B cell (primary cell): ENCODE results near the gene OSGEPL1. TPM values are rescaled to one million over a fixed set of nuclear protein-coding genes. Genes with fewer than 3 reads are reported as not detected.
A peak's percentile ranks its signal among the peaks of the same experiment; 100 is the strongest.

ENCODE experiments used
- ATAC-seq: fragments of 200-7000 bp; cut with Tn5 transposase; one replicate; pipeline ENCODE4 v1.10.0; 2021; ENCODE audit warnings: low read depth, mild to moderate bottlenecking, moderate number of reproducible peaks, moderate library complexity
- CTCF ChIA-PET: fragments of 350-600 bp; sonication (Branson Sonifier 250); formaldehyde crosslinking; loops from one replicate; lab custom pipeline; 2021; ENCODE audit warnings: antibody characterized with exemption, inconsistent platforms; lab: Charles Lee
- POLR2A ChIA-PET: fragments of 350-600 bp; sonication (Branson Sonifier 250); formaldehyde crosslinking; loops from one replicate; lab custom pipeline; 2021; ENCODE audit warnings: antibody characterized with exemption; lab: Charles Lee
- DNase-seq: peaks from one replicate; pipeline ENCODE4 v3.0.0; 2013
- H2AFZ ChIP-seq: 2 replicates; pipeline ENCODE4 v1.6.1; 2012; ENCODE audit warnings: mild to moderate bottlenecking, low read depth, low read length; ENCODE audit not compliant: insufficient read depth, poor library complexity, severe bottlenecking
- H3K27ac ChIP-seq, 2 donors: 1 replicate in 1 of 2; 2 replicates in 1 of 2; pipeline ENCODE4 v1.5.1; 2012 to 2013; ENCODE audit warnings: low read length in 2 of 2, mild to moderate bottlenecking in 2 of 2, moderate library complexity in 1 of 2
- H3K27me3 ChIP-seq, 4 experiments: fragments of 200-600 bp in 1 of 4; sonication (generic) in 1 of 4; replicated peaks in 1 of 4; 1 replicate in 2 of 4; 2 replicates in 2 of 4; pipeline versions ENCODE4 v1.6.1 to v1.7.0; 2013 to 2016; ENCODE audit warnings: low read length in 3 of 4, mild to moderate bottlenecking in 2 of 4, mixed read lengths in 1 of 4, moderate library complexity in 1 of 4; ENCODE audit not compliant: insufficient read depth in 4 of 4, control insufficient read depth in 3 of 4; ENCODE audit errors: control extremely low read depth in 1 of 4
- H3K36me3 ChIP-seq, 2 experiments: replicated peaks in 1 of 2; 1 replicate in 1 of 2; 2 replicates in 1 of 2; pipeline versions ENCODE4 v1.6.1 to v1.7.1; 2013; ENCODE audit warnings: low read length in 1 of 2; ENCODE audit not compliant: insufficient read depth in 2 of 2, control insufficient read depth in 1 of 2; ENCODE audit errors: control extremely low read depth in 1 of 2, extremely low read depth in 1 of 2
- H3K4me1 ChIP-seq, 2 donors: fragments of 200-600 bp in 1 of 2; sonication (generic) in 1 of 2; 1 replicate in 1 of 2; 2 replicates in 1 of 2; pipeline versions ENCODE4 v1.5.1 to v1.6.1; 2013 to 2017; ENCODE audit warnings: low read length in 2 of 2; ENCODE audit not compliant: control insufficient read depth in 2 of 2, insufficient read depth in 2 of 2
- H3K4me2 ChIP-seq: replicated peaks from 2 replicates; pipeline ENCODE3; 2012; ENCODE audit warnings: mild to moderate bottlenecking, low read depth, low read length; ENCODE audit not compliant: poor library complexity, severe bottlenecking
- H3K4me3 ChIP-seq, 5 experiments: fragments of 200-600 bp in 1 of 5; sonication (generic) in 1 of 5; 1 replicate in 3 of 5; 2 replicates in 2 of 5; pipeline versions ENCODE4 v1.5.1 to v1.7.0; 2011 to 2016; ENCODE audit warnings: low read length in 4 of 5, mild to moderate bottlenecking in 4 of 5, low read depth in 2 of 5, control low read depth in 1 of 5, moderate library complexity in 1 of 5; ENCODE audit not compliant: insufficient read depth in 1 of 5; ENCODE audit errors: control extremely low read depth in 1 of 5, extremely low read depth in 1 of 5
- H3K79me2 ChIP-seq: fragments of 200-600 bp; sonication (generic); one replicate; pipeline ENCODE4 v1.6.0; 2016; ENCODE audit warnings: low read length; ENCODE audit not compliant: control insufficient read depth, insufficient read depth
- H3K9ac ChIP-seq: fragments of 200-600 bp; sonication (generic); 2 replicates; pipeline ENCODE4 v1.6.1; 2017; ENCODE audit warnings: mild to moderate bottlenecking, low read length, moderate library complexity
- H3K9me3 ChIP-seq, 3 donors: one replicate each; pipeline versions ENCODE4 v1.6.1 to v1.7.1; 2013; ENCODE audit warnings: low read length in 2 of 3; ENCODE audit not compliant: control insufficient read depth in 2 of 3, insufficient read depth in 1 of 3; ENCODE audit errors: control extremely low read depth in 1 of 3
- H4K20me1 ChIP-seq: 2 replicates; pipeline ENCODE4 v1.6.0; 2012; ENCODE audit warnings: mild to moderate bottlenecking, low read length; ENCODE audit not compliant: insufficient read depth, control insufficient read depth, poor library complexity, severe bottlenecking
- H3K27ac Mint-ChIP-seq: one replicate; pipeline ENCODE4 v1.8.0; 2021; ENCODE audit warnings: mixed read lengths
- H3K27me3 Mint-ChIP-seq: one replicate; pipeline ENCODE4 v1.8.0; 2021; ENCODE audit warnings: mixed read lengths
- H3K4me1 Mint-ChIP-seq: one replicate; pipeline ENCODE4 v1.8.0; 2021; ENCODE audit warnings: mixed read lengths
- H3K4me3 Mint-ChIP-seq: one replicate; pipeline ENCODE4 v1.8.0; 2021; ENCODE audit warnings: mixed read lengths
- H3K9me3 Mint-ChIP-seq: one replicate; pipeline ENCODE4 v1.8.0; 2022; ENCODE audit warnings: mixed read lengths; ENCODE audit not compliant: insufficient read depth
- CTCF ChIP-seq: fragments of 200-600 bp; IDR thresholded peaks from one replicate; pipeline ENCODE4 v1.8.0; 2022; ENCODE audit warnings: antibody characterized with exemption, mild to moderate bottlenecking
- EZH2 ChIP-seq: IDR thresholded peaks from 2 replicates; pipeline ENCODE4 v1.6.1; 2012; ENCODE audit warnings: borderline replicate concordance, low read depth, mild to moderate bottlenecking, moderate library complexity, low read length; ENCODE audit not compliant: insufficient read depth, poor library complexity, severe bottlenecking
- WGBS: methylation state at CpG from one replicate; pipeline ENCODE4 v1.1.5; 2013; ENCODE audit warnings: missing lambda C conversion rate; ENCODE audit not compliant: insufficient coverage; 5-methylcytosine and 5-hydroxymethylcytosine counted together
- intact Hi-C: fragments of 100-400 bp; cut with micrococcal nuclease; formaldehyde crosslinking; loops from one replicate; pipeline ENCODE4 v1.10.0; 2022
- polyA plus RNA-seq: library from polyadenylated mRNA; depleted of rRNA; stranded (reverse); fragments of >200 nt; gene quantifications from 2 replicates; pipeline ENCODE4 v1.2.3, GENCODE V29; 2012
- total RNA-seq, 2 donors: library from RNA; stranded (reverse); fragments of 120-200 nt in 1 of 2; gene quantifications; 1 replicate in 1 of 2; 2 replicates in 1 of 2; pipeline versions ENCODE4 v1.2.3 to v1.2.4, GENCODE V29; 2013 to 2022

OSGEPL1 gene
- total and polyA plus RNA-seq, 2 donors (not counting 1 experiment from before 2014, with no cell fraction given): 8.3 to 12.6 TPM

DNA sequence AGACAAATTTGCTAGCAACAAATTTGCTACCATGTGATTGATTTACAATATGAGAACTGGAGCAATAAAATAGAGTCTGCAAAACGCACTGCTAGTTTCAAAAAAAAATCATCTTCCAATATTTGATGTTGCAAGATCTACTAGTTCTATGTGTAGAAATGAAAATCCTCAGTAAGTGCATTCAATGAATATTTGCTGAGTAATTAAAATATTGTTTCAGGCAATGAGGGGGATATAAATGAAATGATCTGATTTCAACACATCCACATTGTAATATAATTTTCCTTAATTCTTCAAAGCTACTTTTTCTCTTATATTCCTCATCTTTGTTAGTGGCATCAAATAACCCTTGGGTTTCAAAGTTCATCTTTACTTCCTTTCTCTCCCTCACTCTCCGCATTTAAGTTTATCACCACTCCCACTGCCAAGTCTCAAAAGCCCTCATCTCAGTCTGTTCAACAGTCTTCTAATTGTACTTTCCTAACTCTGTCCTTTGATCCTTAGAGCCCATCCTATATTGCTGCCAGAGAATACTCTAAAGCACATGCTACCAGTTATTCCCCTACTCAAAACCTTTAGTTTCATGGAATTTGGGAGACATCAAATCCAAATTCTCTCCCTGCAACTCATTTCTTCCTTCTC, 6.2 kb downstream of the OSGEPL1 start:
- Histone ChIP-seq H3K79me2 (no peaks in the 10 kb centered on the region), H3K9me3 (no peaks in the 10 kb centered on the region), H3K4me1 (no peaks in the 10 kb centered on the region), H3K9ac (no peak overlapping the region), H3K27me3 (no peaks in the 10 kb centered on the region), H3K4me2 (no peak overlapping the region), H3K4me3 (no peak overlapping the region), H3K27ac (no peak overlapping the region), H2AFZ (no peak overlapping the region), H4K20me1 (no peaks in the 10 kb centered on the region), H3K36me3 (peaks cover 3 to 30% of the 10 kb centered on the region in 2 experiments)
- Mint-ChIP-seq H3K27me3 (no peaks in the 10 kb centered on the region), H3K27ac (no peak overlapping the region), H3K4me3 (no peak overlapping the region), H3K9me3 (no peaks in the 10 kb centered on the region), H3K4me1 (no peaks in the 10 kb centered on the region)
- POLR2A ChIA-PET: no interaction called here
- no peak for TF ChIP-seq CTCF
- TF ChIP-seq EZH2: no peak
- 100% methylated on average over 1 of the region's 2 CpGs for WGBS
- no peak for ATAC-seq
- DNase-seq: no peak
- intact Hi-C loops: no loop called here
- CTCF ChIA-PET: no interaction called here

GRCh38 chr2:189751080-189751658, 11.4 kb downstream of the OSGEPL1 start:
- peak overlapping the region; percentile 67 for H3K27ac Mint-ChIP-seq

More at GRCh38 chr2:189751080-189751658, 11.4 kb downstream of the OSGEPL1 start:
- Histone ChIP-seq H3K9ac (no peak overlapping the region), H3K36me3 (peaks cover 0 to 55% of the 10 kb centered on the region in 2 experiments), H3K27ac (no peak overlapping the region), H3K9me3 (no peaks in the 10 kb centered on the region), H3K4me2 (no peak overlapping the region), H3K4me1 (no peaks in the 10 kb centered on the region), H4K20me1 (no peaks in the 10 kb centered on the region), H2AFZ (no peak overlapping the region), H3K79me2 (no peaks in the 10 kb centered on the region), H3K27me3 (no peaks in the 10 kb centered on the region), H3K4me3 (no peak overlapping the region)
- H3K9me3 Mint-ChIP-seq: no peaks in the 10 kb centered on the region
- H3K27me3 Mint-ChIP-seq: no peaks in the 10 kb centered on the region
- 86% methylated on average over 8 of the region's 10 CpGs for WGBS
- CTCF ChIA-PET: interaction anchor here (0.7 to 4.4 kb wide), 9 partner anchors 11 to 324 kb away, joined by 3 to 33 read pairs (median 4); partner anchors contain the start of genes ASNSD1 and OSGEPL1
- intact Hi-C loops: loop anchor here (1.0 kb wide), 2 partner anchors 11 to 319 kb away; partner anchors contain the start of gene OSGEPL1
- no peak overlapping the region for H3K4me3 Mint-ChIP-seq
- TF ChIP-seq EZH2 (no peak), CTCF (peak; percentile 69)
- H3K4me1 Mint-ChIP-seq: no peaks in the 10 kb centered on the region
- DNase-seq (peak; percentile 53), ATAC-seq (no peak)
- POLR2A ChIA-PET: no interaction called here
